Neural cell (in vitro differentiated cells): ENCODE data around the gene CPNE6.

Experiments used
- EP300 ChIP-seq: fragments of 450-650 bp; conservative IDR thresholded peaks from 2 replicates; pipeline ENCODE4 v1.6.1; 2014; ENCODE audit warnings: antibody characterized with exemption, mild to moderate bottlenecking, moderate library complexity; ENCODE audit not compliant: poor library complexity, severe bottlenecking
- EZH2 ChIP-seq: fragments of 200-600, 300-800 bp; shearing (Covaris generic), sonication (generic); IDR thresholded peaks from 2 replicates; pipeline ENCODE4 v1.6.1; 2014; ENCODE audit warnings: antibody characterized with exemption, low read length, borderline replicate concordance, mild to moderate bottlenecking; ENCODE audit not compliant: insufficient read depth, poor library complexity, severe bottlenecking
- POLR2AphosphoS5 ChIP-seq: IDR thresholded peaks from 2 replicates; pipeline ENCODE4 v1.6.1; 2012
- SMC3 ChIP-seq: fragments of 450-650 bp; conservative IDR thresholded peaks from 2 replicates; pipeline ENCODE4 v1.6.1; 2014; ENCODE audit warnings: antibody characterized with exemption, mild to moderate bottlenecking, moderate library complexity; ENCODE audit not compliant: poor library complexity
- TF ChIP-seq, protein P1 (sequence below): fragments of 450-650 bp; IDR thresholded peaks from 2 replicates; pipeline ENCODE4 v1.5.1; 2014; ENCODE audit warnings: antibody characterized with exemption, mild to moderate bottlenecking, moderate library complexity; ENCODE audit not compliant: poor library complexity, severe bottlenecking
- TF ChIP-seq, protein P2 (sequence below): IDR thresholded peaks from 2 replicates; pipeline ENCODE4 v1.6.1; 2012; ENCODE audit warnings: borderline replicate concordance

DNA sequence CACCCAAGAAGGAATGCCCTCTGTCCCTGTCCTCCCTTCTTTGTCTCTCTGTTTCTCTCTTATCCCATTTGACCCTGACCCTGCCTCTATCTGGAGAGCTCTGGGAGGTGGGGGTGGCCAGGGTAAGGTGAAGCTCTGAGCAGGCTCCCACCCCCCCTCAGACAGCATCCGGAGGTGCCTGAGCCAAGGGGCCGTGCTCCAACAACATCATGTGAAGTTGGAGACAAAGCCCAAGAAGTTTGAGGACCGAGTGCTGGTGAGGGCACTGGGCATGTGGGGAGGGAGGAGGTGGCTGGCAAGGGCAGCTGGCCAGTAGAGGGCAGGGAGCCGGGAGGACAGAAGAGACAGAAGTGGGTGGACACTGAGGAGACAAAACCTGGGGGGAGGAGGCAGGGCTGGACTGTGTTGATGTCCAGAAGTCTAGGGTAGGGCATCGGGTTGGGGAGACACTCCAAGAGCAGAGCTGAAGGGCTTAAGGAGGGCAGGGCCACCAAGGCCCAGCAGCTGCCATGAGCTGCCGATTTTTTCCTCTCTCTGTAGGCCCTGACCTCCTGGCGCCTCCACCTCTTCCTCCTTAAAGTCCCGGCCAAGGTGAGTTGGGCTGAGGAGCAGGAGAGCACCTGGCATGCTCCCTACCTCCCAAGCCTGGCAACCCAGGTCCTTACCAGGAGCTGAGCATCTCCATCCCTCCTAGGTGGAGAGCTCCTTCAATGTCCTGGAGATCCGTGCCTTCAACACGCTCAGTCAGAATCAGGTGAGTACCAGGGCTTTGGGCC lies 17.6 kb upstream of the CPNE6 start:
- TF ChIP-seq, protein P1, sequence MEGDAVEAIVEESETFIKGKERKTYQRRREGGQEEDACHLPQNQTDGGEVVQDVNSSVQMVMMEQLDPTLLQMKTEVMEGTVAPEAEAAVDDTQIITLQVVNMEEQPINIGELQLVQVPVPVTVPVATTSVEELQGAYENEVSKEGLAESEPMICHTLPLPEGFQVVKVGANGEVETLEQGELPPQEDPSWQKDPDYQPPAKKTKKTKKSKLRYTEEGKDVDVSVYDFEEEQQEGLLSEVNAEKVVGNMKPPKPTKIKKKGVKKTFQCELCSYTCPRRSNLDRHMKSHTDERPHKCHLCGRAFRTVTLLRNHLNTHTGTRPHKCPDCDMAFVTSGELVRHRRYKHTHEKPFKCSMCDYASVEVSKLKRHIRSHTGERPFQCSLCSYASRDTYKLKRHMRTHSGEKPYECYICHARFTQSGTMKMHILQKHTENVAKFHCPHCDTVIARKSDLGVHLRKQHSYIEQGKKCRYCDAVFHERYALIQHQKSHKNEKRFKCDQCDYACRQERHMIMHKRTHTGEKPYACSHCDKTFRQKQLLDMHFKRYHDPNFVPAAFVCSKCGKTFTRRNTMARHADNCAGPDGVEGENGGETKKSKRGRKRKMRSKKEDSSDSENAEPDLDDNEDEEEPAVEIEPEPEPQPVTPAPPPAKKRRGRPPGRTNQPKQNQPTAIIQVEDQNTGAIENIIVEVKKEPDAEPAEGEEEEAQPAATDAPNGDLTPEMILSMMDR = no peak
- no peak for TF ChIP-seq POLR2AphosphoS5
- TF ChIP-seq, protein P2, sequence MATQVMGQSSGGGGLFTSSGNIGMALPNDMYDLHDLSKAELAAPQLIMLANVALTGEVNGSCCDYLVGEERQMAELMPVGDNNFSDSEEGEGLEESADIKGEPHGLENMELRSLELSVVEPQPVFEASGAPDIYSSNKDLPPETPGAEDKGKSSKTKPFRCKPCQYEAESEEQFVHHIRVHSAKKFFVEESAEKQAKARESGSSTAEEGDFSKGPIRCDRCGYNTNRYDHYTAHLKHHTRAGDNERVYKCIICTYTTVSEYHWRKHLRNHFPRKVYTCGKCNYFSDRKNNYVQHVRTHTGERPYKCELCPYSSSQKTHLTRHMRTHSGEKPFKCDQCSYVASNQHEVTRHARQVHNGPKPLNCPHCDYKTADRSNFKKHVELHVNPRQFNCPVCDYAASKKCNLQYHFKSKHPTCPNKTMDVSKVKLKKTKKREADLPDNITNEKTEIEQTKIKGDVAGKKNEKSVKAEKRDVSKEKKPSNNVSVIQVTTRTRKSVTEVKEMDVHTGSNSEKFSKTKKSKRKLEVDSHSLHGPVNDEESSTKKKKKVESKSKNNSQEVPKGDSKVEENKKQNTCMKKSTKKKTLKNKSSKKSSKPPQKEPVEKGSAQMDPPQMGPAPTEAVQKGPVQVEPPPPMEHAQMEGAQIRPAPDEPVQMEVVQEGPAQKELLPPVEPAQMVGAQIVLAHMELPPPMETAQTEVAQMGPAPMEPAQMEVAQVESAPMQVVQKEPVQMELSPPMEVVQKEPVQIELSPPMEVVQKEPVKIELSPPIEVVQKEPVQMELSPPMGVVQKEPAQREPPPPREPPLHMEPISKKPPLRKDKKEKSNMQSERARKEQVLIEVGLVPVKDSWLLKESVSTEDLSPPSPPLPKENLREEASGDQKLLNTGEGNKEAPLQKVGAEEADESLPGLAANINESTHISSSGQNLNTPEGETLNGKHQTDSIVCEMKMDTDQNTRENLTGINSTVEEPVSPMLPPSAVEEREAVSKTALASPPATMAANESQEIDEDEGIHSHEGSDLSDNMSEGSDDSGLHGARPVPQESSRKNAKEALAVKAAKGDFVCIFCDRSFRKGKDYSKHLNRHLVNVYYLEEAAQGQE = no peak
- TF ChIP-seq EZH2 = no peak
- TF ChIP-seq SMC3 = no peak
- TF ChIP-seq EP300 = no peak
